OCI-LY3 (cell line): ENCODE measurements around the gene OR3A2.
"Not testable (repeated sequence)": the region's sequence is repeated elsewhere in the genome, so short reads cannot be mapped to it uniquely, and the experiment has no call there.

Experiments used
- H2AFZ ChIP-seq: fragments of 200-600, 300-600 bp; shearing (Covaris generic); 2 replicates; pipeline ENCODE4 v1.6.0; 2014; ENCODE audit warnings: antibody characterized with exemption, low read depth, low read length
- H3K27ac ChIP-seq: fragments of 200-600, 300-600 bp; sonication (generic); 2 replicates; pipeline ENCODE4 v1.5.1; 2014; ENCODE audit warnings: mild to moderate bottlenecking, low read length, moderate library complexity, mixed read lengths
- H3K27me3 ChIP-seq: fragments of 200-600, 300-600 bp; sonication (generic); 2 replicates; pipeline ENCODE4 v1.6.1; 2014; ENCODE audit warnings: low read depth, low read length, mixed read lengths
- H3K36me3 ChIP-seq: fragments of 200-600, 300-600 bp; sonication (generic); replicated peaks from 2 replicates; pipeline ENCODE3; 2014; ENCODE audit warnings: low read depth, low read length, mixed read lengths
- H3K4me1 ChIP-seq: fragments of 300-600, 200-600 bp; sonication (generic); 2 replicates; pipeline ENCODE4 v1.6.1; 2014; ENCODE audit warnings: low read length, mixed read lengths
- H3K4me2 ChIP-seq: fragments of 200-600, 300-600 bp; sonication (generic); 2 replicates; pipeline ENCODE4 v1.6.1; 2014; ENCODE audit warnings: low read length, mixed read lengths
- H3K4me3 ChIP-seq: fragments of 300-600, 200-600 bp; sonication (generic); 2 replicates; pipeline ENCODE4 v1.5.1; 2014; ENCODE audit warnings: antibody characterized with exemption, mild to moderate bottlenecking, low read length, moderate library complexity
- H3K79me2 ChIP-seq: fragments of 300-600, 200-600 bp; shearing (Covaris generic); 2 replicates; pipeline ENCODE4 v1.6.1; 2014; ENCODE audit warnings: mild to moderate bottlenecking, low read length, mixed read lengths
- H3K9ac ChIP-seq: fragments of 300-600, 200-600 bp; shearing (Covaris generic); 2 replicates; pipeline ENCODE4 v1.6.0; 2014; ENCODE audit warnings: mild to moderate bottlenecking, low read length, moderate library complexity
- H3K9me3 ChIP-seq: fragments of 200-600, 300-600 bp; shearing (Covaris generic); 2 replicates; pipeline ENCODE4 v1.6.1; 2014; ENCODE audit warnings: low read length, mixed read lengths; ENCODE audit not compliant: insufficient read depth
- H4K20me1 ChIP-seq: fragments of 200-600, 300-600 bp; sonication (generic); 2 replicates; pipeline ENCODE4 v1.6.1; 2016; ENCODE audit warnings: low read length, mixed read lengths; ENCODE audit not compliant: insufficient read depth

OR3A2 gene

GRCh38 chr17:3241044-3241443 lies 145.1 kb downstream of the OR3A2 start:
- H3K4me3 ChIP-seq, H3K4me1 ChIP-seq, H3K27me3 ChIP-seq, H3K36me3 ChIP-seq, H4K20me1 ChIP-seq, H2AFZ ChIP-seq, H3K4me2 ChIP-seq, H3K9me3 ChIP-seq, H3K9ac ChIP-seq, H3K27ac ChIP-seq, H3K79me2 ChIP-seq: not testable (repeated sequence)

GRCh38 chr17:3238685-3239084 lies 147.4 kb downstream of the OR3A2 start:
- not testable (repeated sequence) for H3K9ac ChIP-seq, H3K27ac ChIP-seq, H4K20me1 ChIP-seq, H3K4me3 ChIP-seq, H2AFZ ChIP-seq, H3K9me3 ChIP-seq, H3K79me2 ChIP-seq, H3K4me1 ChIP-seq, H3K36me3 ChIP-seq, H3K27me3 ChIP-seq, H3K4me2 ChIP-seq

GRCh38 chr17:3232300-3232699 lies 153.8 kb downstream of the OR3A2 start:
- H3K4me1 ChIP-seq, H2AFZ ChIP-seq, H4K20me1 ChIP-seq, H3K9ac ChIP-seq, H3K4me3 ChIP-seq, H3K36me3 ChIP-seq, H3K79me2 ChIP-seq, H3K4me2 ChIP-seq, H3K27ac ChIP-seq, H3K27me3 ChIP-seq, H3K9me3 ChIP-seq: not testable (repeated sequence)
